Gastrocnemius medialis (tissue), 4 donors: ENCODE measurements around the gene CHCHD1. TPM values are rescaled to one million over a fixed set of nuclear protein-coding genes. Genes with fewer than 3 reads are reported as not detected.

Source experiments
- ATAC-seq, 2 donors: fragments of 150-250 bp; one replicate each; pipeline ENCODE4 v1.9.1; 2016
- DNase-seq, 2 donors: peaks; one replicate each; pipeline ENCODE4 v3.0.0-alpha.2; 2019
- H3K27ac ChIP-seq, 4 donors: fragments of 200-600 bp; sonication (generic); 1 replicate in 1 of 4; 2 replicates in 3 of 4; pipeline ENCODE4 v1.5.1; 2016 to 2018; ENCODE audit warnings: mild to moderate bottlenecking in 2 of 4, moderate library complexity in 1 of 4
- H3K27me3 ChIP-seq, 3 donors: fragments of 200-600 bp; sonication (generic) in 2 of 3; 1 replicate in 1 of 3; 2 replicates in 2 of 3; pipeline versions ENCODE4 v1.5.1 to v1.6.0; 2016 to 2019; ENCODE audit warnings: mild to moderate bottlenecking in 1 of 3, moderate library complexity in 1 of 3
- H3K36me3 ChIP-seq, 2 donors: fragments of 200-600 bp; sonication (generic) in 1 of 2; one replicate each; pipeline ENCODE4 v1.5.1; 2017 to 2018
- H3K4me1 ChIP-seq, 2 donors: fragments of 200-600 bp; sonication (generic) in 1 of 2; one replicate each; pipeline ENCODE4 v1.5.1; 2016 to 2017; ENCODE audit warnings: mild to moderate bottlenecking in 2 of 2
- H3K4me3 ChIP-seq, 4 donors: fragments of 200-600 bp; sonication (generic) in 3 of 4; 1 replicate in 1 of 4; 2 replicates in 3 of 4; pipeline ENCODE4 v1.5.1; 2016 to 2019; ENCODE audit warnings: mild to moderate bottlenecking in 2 of 4
- H3K9me3 ChIP-seq, 3 donors: fragments of 200-600 bp; sonication (generic) in 2 of 3; 1 replicate in 1 of 3; 2 replicates in 2 of 3; pipeline ENCODE4 v1.5.1; 2016 to 2019
- POLR2A ChIP-seq, 2 donors: fragments of 450-650 bp; IDR thresholded peaks; one replicate each; pipeline ENCODE4 v1.6.1; 2017; ENCODE audit warnings: antibody characterized with exemption in 2 of 2, mild to moderate bottlenecking in 2 of 2, moderate library complexity in 2 of 2
- in situ Hi-C, 4 donors: fragments of 200-750 bp; cut with MboI; loops; one replicate each; pipeline versions ENCODE4 v1.15.0 to v1.8.0; 2017; ENCODE audit warnings: low sequenced_read_pairs in 4 of 4
- intact Hi-C: fragments of 100-400 bp; cut with DNase I; formaldehyde crosslinking; loops from one replicate; pipeline ENCODE4 v1.15.1; 2023; ENCODE audit warnings: low total_unique reads
- total RNA-seq, 4 donors: library from RNA; depleted of rRNA; stranded (reverse); fragments of >200 nt; gene quantifications; one replicate each; pipeline versions ENCODE4 v1.1.0 to v1.2.3, GENCODE V29; 2016
- TF ChIP-seq, protein P1 (sequence below), 5 experiments: fragments of 450-650 bp in 3 of 5; fragments of 200-600 bp in 2 of 5; sonication (generic) in 2 of 5; IDR thresholded peaks in 4 of 5; conservative IDR thresholded peaks in 1 of 5; 1 replicate in 4 of 5; 2 replicates in 1 of 5; pipeline ENCODE4 v1.5.1; 2016 to 2019; ENCODE audit warnings: antibody characterized with exemption in 5 of 5, mild to moderate bottlenecking in 3 of 5, moderate library complexity in 3 of 5

CHCHD1 gene
- total RNA-seq, 4 donors from 2014 or later: 25.3 to 41.8 (median 32.7) TPM

DNA sequence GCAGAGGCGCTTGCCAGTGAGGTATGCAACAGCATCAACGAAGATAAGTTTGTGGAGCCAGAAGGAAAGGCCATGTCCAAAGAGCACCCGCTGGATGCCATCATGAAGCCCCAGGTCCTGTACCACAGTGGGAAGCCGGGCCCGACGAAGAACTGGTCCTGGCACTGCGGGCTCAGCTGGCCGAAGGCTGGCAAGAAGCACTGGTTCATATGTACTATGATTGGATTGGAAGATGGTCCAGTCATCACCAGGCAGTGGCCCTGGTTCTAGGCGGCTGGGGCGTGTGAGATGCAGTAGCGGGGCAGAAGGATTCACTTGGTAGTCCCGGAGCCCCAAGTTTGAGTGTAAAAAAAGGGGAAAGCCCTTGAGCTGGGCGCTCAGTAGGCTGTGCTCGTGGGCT, 25.6 kb downstream of the CHCHD1 start:
- H3K36me3 ChIP-seq: peaks cover 0 to 68% of the 10 kb centered on the region in 2 donors
- ATAC-seq (no peak), DNase-seq (no peak)
- H3K4me3 ChIP-seq: no peak overlapping the region
- H3K4me1 ChIP-seq: peaks cover 12 to 23% of the 10 kb centered on the region in 2 donors
- no peaks in the 10 kb centered on the region for H3K27me3 ChIP-seq
- intact Hi-C loops (no loop called here), in situ Hi-C loops (no loop called here)
- H3K9me3 ChIP-seq: no peaks in the 10 kb centered on the region
- no peak overlapping the region for H3K27ac ChIP-seq
- TF ChIP-seq, protein P1, sequence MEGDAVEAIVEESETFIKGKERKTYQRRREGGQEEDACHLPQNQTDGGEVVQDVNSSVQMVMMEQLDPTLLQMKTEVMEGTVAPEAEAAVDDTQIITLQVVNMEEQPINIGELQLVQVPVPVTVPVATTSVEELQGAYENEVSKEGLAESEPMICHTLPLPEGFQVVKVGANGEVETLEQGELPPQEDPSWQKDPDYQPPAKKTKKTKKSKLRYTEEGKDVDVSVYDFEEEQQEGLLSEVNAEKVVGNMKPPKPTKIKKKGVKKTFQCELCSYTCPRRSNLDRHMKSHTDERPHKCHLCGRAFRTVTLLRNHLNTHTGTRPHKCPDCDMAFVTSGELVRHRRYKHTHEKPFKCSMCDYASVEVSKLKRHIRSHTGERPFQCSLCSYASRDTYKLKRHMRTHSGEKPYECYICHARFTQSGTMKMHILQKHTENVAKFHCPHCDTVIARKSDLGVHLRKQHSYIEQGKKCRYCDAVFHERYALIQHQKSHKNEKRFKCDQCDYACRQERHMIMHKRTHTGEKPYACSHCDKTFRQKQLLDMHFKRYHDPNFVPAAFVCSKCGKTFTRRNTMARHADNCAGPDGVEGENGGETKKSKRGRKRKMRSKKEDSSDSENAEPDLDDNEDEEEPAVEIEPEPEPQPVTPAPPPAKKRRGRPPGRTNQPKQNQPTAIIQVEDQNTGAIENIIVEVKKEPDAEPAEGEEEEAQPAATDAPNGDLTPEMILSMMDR (IDR thresholded peaks at IDR 0.05 in 4 of 5, conservative IDR thresholded peaks at IDR 0.05 in 1 of 5): no peak
- TF ChIP-seq POLR2A (IDR thresholded peaks at IDR 0.05): no peak

DNA sequence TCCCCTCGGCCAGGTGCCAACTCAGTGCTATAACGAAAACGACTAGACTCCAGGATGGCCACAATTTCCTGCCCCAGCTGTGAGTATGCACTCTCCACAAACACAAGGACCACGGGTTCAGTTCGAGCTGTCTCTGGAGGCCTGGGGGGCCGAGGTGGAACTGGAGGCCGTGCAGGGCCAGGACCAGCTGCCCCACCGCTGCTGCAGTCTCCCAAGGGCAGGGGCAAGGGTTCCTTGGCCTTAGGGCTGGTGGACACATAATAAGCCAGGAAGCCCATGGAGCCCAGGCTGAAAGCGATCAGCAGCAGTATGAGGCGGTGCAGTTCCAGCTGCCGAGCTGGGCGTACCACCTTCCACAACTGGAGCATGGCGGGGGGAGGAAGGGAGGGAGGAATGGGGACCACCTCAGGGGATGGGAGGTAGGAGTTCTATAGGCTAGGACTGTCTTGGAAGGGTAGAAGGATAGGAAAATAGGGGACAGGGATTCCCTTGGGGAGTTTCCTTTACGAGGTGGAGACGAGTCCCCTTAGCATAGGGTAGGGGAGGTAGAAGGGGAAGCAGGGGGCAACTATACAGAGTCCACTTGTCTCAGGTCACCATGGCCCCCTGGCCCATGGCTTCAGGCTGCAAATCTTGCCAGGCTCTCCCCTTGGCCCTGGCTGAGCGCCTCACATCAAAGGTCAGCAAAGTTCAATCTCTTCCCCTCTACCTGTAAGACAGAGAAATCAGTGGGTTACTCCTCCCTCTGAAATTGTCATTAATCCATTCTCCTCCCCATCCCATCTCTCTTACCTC, 26.4 kb downstream of the CHCHD1 start:
- in situ Hi-C loops (no loop called here), intact Hi-C loops (no loop called here)
- no peaks in the 10 kb centered on the region for H3K9me3 ChIP-seq
- DNase-seq: no peak
- peaks cover 0 to 60% of the 10 kb centered on the region in 2 donors for H3K36me3 ChIP-seq
- H3K27me3 ChIP-seq: no peaks in the 10 kb centered on the region
- no peak for ATAC-seq
- H3K4me1 ChIP-seq: peaks cover 12 to 23% of the 10 kb centered on the region in 2 donors
- TF ChIP-seq, protein P1 (IDR thresholded peaks at IDR 0.05 in 4 of 5, conservative IDR thresholded peaks at IDR 0.05 in 1 of 5): no peak
- TF ChIP-seq POLR2A (IDR thresholded peaks at IDR 0.05): no peak
- no peak overlapping the region for H3K27ac ChIP-seq
- H3K4me3 ChIP-seq: no peak overlapping the region

DNA sequence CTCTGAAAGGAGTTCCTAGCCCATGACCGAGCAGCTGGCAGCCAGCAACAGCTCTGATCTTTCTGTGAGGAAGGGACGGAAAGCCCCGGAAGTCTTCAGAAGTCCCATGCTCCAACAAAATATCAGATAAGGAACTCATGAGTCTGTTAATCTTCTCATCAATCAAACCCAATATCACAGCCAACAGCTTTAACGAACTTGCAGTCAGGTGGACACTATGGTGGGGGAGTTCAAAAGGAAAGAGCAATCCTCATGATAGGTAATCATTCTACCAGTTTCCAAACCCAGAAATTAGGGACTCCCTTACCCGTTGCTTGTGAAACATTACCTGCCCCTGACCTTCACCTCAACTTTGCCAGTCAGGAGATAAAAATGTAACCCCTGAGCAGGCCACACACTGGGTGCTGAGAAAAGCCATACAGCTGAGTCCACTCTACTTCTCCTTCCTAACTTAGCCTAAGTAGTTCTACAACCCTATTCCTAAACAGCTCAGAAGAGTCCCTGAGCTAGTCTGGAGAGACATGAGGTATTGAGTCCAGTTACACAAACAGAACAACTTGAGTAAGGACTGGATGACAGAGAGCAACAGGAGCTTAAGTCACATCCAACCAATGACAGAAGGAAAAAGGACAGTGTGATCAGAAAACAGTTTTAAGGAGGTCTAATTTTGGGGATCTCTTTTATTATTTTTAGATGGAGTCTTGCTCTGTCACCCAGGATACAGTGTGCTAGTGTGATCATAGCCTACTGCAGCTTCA, 27.4 kb downstream of the CHCHD1 start:
- intact Hi-C loops (no loop called here), in situ Hi-C loops (no loop called here)
- Histone ChIP-seq H3K27ac (no peak overlapping the region), H3K4me3 (no peak overlapping the region), H3K27me3 (no peaks in the 10 kb centered on the region), H3K36me3 (peaks cover 0 to 59% of the 10 kb centered on the region in 2 donors), H3K4me1 (peaks cover 12 to 23% of the 10 kb centered on the region in 2 donors), H3K9me3 (no peaks in the 10 kb centered on the region)
- no peak for TF ChIP-seq POLR2A (IDR thresholded peaks at IDR 0.05)
- TF ChIP-seq, protein P1 (IDR thresholded peaks at IDR 0.05 in 4 of 5, conservative IDR thresholded peaks at IDR 0.05 in 1 of 5): no peak
- no peak for ATAC-seq
- DNase-seq: no peak

DNA sequence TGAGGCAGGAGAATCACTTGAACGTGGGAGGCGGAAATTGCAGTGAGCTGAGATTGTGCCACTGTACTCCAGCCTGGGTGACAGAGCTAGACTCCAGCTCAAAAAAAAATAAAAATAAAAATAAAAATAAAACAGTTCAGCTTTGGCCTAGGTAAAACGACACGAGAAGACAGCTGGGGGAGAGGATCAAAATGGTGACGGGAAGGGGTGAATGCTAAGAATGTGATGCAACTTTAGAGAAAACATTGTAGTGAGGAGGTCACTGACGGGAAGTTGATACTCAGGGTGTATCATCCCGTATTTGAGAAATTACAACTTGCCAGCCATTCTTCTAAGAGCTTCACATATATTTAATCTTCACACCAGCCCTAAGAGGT, 28.5 kb downstream of the CHCHD1 start:
- in situ Hi-C loops: no loop called here

More for the DNA sequence above, 28.5 kb downstream of the CHCHD1 start:
- Histone ChIP-seq H3K4me3 (peak overlapping the region; percentile 77 to 93 (median 88)), H3K27ac (peak overlapping the region; percentile 76 to 96 (median 90)), H3K9me3 (no peaks in the 10 kb centered on the region), H3K36me3 (peaks cover 0 to 52% of the 10 kb centered on the region in 2 donors), H3K27me3 (no peaks in the 10 kb centered on the region), H3K4me1 (peaks cover 12 to 23% of the 10 kb centered on the region in 2 donors)
- DNase-seq (no peak), ATAC-seq (no peak)
- intact Hi-C loops: loop anchor here (2.0 to 5.0 kb wide), 2 partner anchors 38 to 62 kb away; partner anchors contain the start of gene CAMK2G
- peak in 1 of 2 donors; percentile 7 for TF ChIP-seq POLR2A (IDR thresholded peaks at IDR 0.05)
- TF ChIP-seq, protein P1 (IDR thresholded peaks at IDR 0.05 in 4 of 5, conservative IDR thresholded peaks at IDR 0.05 in 1 of 5): no peak
